Measurements from ENCODE around the gene TMEM121. TPM values are rescaled to one million over a fixed set of nuclear protein-coding genes. Genes with fewer than 3 reads are reported as not detected.
"Not testable (repeated sequence)": the region's sequence is repeated elsewhere in the genome, so short reads cannot be mapped to it uniquely, and the experiment has no call there.

TMEM121 gene
- total RNA-seq, 4 donors from 2014 or later = 1.7 to 4.2 (median 2.7) TPM

DNA sequence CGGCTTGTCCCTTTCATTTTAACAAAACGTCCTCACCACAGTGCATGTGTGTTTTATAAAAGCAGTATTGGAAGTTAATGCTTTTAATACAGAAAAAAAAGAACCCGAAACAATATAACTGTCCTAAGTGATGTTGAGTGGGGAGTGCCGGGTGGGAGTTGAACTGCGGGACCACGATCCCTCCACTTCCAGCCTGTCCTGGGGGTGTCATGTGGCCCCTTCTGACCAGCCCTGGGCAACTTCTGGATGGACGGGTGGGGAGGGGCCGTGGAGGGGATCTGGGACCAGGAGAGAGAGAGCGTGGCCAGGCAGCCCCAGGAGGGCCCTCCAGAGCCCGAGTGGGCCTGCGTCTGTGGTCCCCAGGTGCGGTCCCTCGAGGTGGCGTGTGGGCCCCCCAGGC is 35.0 kb downstream of the TMEM121 start:
- not testable (repeated sequence) for H3K4me3 ChIP-seq, H3K27me3 ChIP-seq, H3K27ac ChIP-seq, H3K4me1 ChIP-seq, H3K36me3 ChIP-seq, H3K9me3 ChIP-seq
- DNase-seq (ENCODE audit: low spot score in 2 of 2) = peak in 1 of 2 donors; percentile 23
- 75% methylated on average over 9 of the region's 14 CpGs for WGBS

- peak in 1 of 2 donors; percentile 44 for DNase-seq (ENCODE audit: low spot score in 2 of 2)
- H3K27ac ChIP-seq = no peak overlapping the region
- TF ChIP-seq POLR2AphosphoS5 (IDR thresholded peaks at IDR 0.05) (no peak), POLR2A (IDR thresholded peaks at IDR 0.05) (no peak), CTCF (IDR thresholded peaks at IDR 0.05) (no peak), EP300 (IDR thresholded peaks at IDR 0.05) (no peak)
- H3K4me3 ChIP-seq = no peak overlapping the region
- H3K4me1 ChIP-seq = peaks cover 3% of the 10 kb centered on the region
- H3K9me3 ChIP-seq = no peaks in the 10 kb centered on the region
- 85% methylated on average over 4 of the region's 4 CpGs for WGBS
- H3K27me3 ChIP-seq = no peaks in the 10 kb centered on the region
- H3K36me3 ChIP-seq = no peaks in the 10 kb centered on the region
Observed at GRCh38 chr14:105562713-105563346, 36.4 kb downstream of the TMEM121 start.

DNA sequence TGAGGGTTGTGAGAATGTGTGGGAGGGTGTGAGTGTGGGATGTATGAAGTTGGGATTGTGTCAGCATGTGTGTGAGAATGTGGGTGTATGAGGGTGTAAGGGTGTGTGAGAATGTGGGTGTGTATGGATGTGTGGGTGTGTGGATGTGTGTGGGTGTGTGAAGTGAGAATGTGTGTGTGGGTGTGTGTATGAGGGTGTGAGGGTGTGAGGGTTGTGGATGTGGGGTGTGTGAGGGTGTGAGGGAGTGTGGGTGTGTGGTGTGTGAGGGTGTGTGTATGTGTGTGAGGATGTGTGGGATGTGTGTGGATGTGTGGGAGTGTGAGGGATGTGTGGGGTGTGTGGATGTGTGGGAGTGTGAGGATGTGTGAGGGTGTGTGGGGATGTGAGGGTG is 37.0 kb downstream of the TMEM121 start:
- TF ChIP-seq POLR2A (IDR thresholded peaks at IDR 0.05) (no peak), POLR2AphosphoS5 (IDR thresholded peaks at IDR 0.05) (no peak), CTCF (IDR thresholded peaks at IDR 0.05) (no peak), EP300 (IDR thresholded peaks at IDR 0.05) (no peak)
- peak in 1 of 2 donors; percentile 6 for DNase-seq (ENCODE audit: low spot score in 2 of 2)

GRCh38 chr14:105564536-105564935 is 38.2 kb downstream of the TMEM121 start:
- H3K9me3 ChIP-seq, H3K36me3 ChIP-seq, H3K4me3 ChIP-seq, H3K27ac ChIP-seq, H3K27me3 ChIP-seq, H3K4me1 ChIP-seq: not testable (repeated sequence)
- 24% methylated on average over 11 of the region's 16 CpGs for WGBS
- peak in 1 of 2 donors; percentile 62 for DNase-seq (ENCODE audit: low spot score in 2 of 2)

More for the DNA sequence above, 37.0 kb downstream of the TMEM121 start:
- Histone ChIP-seq H3K4me3 (no peak overlapping the region), H3K9me3 (no peaks in the 10 kb centered on the region), H3K4me1 (peaks cover 3% of the 10 kb centered on the region), H3K36me3 (no peaks in the 10 kb centered on the region), H3K27ac (no peak overlapping the region), H3K27me3 (no peaks in the 10 kb centered on the region)

GRCh38 chr14:105565185-105565919 is 39.0 kb downstream of the TMEM121 start:
- H3K9me3 ChIP-seq = not testable (repeated sequence)
- WGBS = 53% methylated on average over 3 of the region's 8 CpGs

GRCh38 chr14:105566248-105567163 is 40.1 kb downstream of the TMEM121 start:
- WGBS = 82% methylated on average over 2 of the region's 34 CpGs

More at GRCh38 chr14:105565185-105565919, 39.0 kb downstream of the TMEM121 start:
- DNase-seq (ENCODE audit: low spot score in 2 of 2) = peak in 1 of 2 donors; percentile 57
- H3K27me3 ChIP-seq, H3K36me3 ChIP-seq, H3K27ac ChIP-seq, H3K4me1 ChIP-seq, H3K4me3 ChIP-seq: not testable (repeated sequence)

GRCh38 chr14:105567164-105568103 is 41.1 kb downstream of the TMEM121 start:
- H3K27me3 ChIP-seq, H3K4me3 ChIP-seq, H3K4me1 ChIP-seq, H3K9me3 ChIP-seq, H3K36me3 ChIP-seq, H3K27ac ChIP-seq: not testable (repeated sequence)
- 84% methylated on average over 20 of the region's 20 CpGs for WGBS
- peak in 1 of 2 donors; percentile 29 for DNase-seq (ENCODE audit: low spot score in 2 of 2)

More at GRCh38 chr14:105566248-105567163, 40.1 kb downstream of the TMEM121 start:
- H3K4me1 ChIP-seq, H3K4me3 ChIP-seq, H3K27me3 ChIP-seq, H3K36me3 ChIP-seq, H3K27ac ChIP-seq, H3K9me3 ChIP-seq: not testable (repeated sequence)
- peak in 1 of 2 donors; percentile 62 for DNase-seq (ENCODE audit: low spot score in 2 of 2)

- 46% methylated on average over 6 of the region's 18 CpGs for WGBS
- H3K4me1 ChIP-seq, H3K36me3 ChIP-seq, H3K27me3 ChIP-seq, H3K27ac ChIP-seq, H3K9me3 ChIP-seq, H3K4me3 ChIP-seq: not testable (repeated sequence)
- peak in 1 of 2 donors; percentile 13 for DNase-seq (ENCODE audit: low spot score in 2 of 2)
Observed at GRCh38 chr14:105568140-105568843, 41.9 kb downstream of the TMEM121 start.
